Right lobe of liver (tissue), 4 donors: ENCODE results near the gene MRPL54.

Experiments
- CTCF ChIP-seq, 4 donors: fragments of 200-600 bp in 3 of 4; fragments of 450-650 bp in 1 of 4; IDR thresholded peaks; one replicate each; pipeline versions ENCODE4 v1.5.1 to v1.8.0; 2016 to 2022; ENCODE audit warnings: antibody characterized with exemption in 4 of 4, mild to moderate bottlenecking in 2 of 4
- POLR2A ChIP-seq: fragments of 450-650 bp; IDR thresholded peaks from one replicate; pipeline ENCODE4 v1.6.1; 2017; ENCODE audit warnings: antibody characterized with exemption, mild to moderate bottlenecking
- donor health status: DM: no; HTN: no; CAD: no.
- donor health status: DM: no; HTN: no; CAD: no.
- donor health status: DM: no; HTN: yes; CAD: no.

GRCh38 chr19:3751236-3751635, 11.2 kb upstream of the MRPL54 start:
- TF ChIP-seq CTCF (IDR thresholded peaks at IDR 0.05) (no peak), POLR2A (no peak)
